HG03442 (cell line): ENCODE data around the gene NVL.
A peak's percentile ranks its signal among the peaks of the same experiment; 100 is the strongest.

Experiments used
- ATAC-seq: cut with Tn5 transposase; IDR thresholded peaks from one replicate; pipeline ENCODE4 v1.9.1; 2021; ENCODE audit warnings: mild to moderate bottlenecking, moderate library complexity; ENCODE audit not compliant: unreplicated experiment

Gene NVL

DNA sequence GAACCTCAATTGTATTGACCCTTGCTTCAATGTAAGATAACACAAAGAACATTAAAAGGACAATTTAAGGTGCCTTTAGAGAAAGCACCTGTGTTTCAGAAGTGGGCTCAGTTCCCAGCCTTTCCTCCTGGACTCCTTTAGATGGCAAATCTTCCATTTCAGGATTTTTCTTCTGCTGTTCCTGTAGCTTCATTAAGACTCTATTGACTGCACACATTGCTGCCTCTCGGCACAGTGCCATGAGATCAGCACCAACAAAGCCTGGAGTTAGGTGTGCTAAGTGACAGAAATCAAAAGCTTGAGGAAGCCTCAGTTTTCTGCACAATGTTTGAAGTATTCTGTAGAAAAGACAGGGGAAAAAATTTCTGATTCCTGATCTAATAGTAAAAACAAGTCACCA lies 40.6 kb downstream of the NVL start:
- ATAC-seq = no peak

DNA sequence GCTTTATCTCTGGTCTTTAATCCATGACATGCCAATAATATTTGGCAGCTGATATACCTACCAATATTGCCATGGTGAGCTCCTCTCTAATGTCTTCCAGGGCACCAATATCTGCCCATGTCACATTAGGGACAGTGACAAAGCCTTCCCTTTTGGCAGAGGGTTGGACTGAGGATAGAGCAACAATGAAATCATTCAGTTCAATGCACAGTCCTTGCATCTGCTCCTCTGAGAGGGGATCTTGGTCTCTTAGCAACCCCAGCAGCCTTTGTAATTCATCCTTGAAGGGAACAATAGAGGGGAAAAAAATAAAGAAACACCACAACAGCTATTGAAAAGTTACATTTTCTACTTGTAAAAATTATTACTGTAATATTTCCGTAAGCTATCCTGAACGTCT lies 42.3 kb downstream of the NVL start:
- ATAC-seq = no peak

GRCh38 chr1:224282140-224282539 lies 47.8 kb downstream of the NVL start:
- no peak for ATAC-seq

DNA sequence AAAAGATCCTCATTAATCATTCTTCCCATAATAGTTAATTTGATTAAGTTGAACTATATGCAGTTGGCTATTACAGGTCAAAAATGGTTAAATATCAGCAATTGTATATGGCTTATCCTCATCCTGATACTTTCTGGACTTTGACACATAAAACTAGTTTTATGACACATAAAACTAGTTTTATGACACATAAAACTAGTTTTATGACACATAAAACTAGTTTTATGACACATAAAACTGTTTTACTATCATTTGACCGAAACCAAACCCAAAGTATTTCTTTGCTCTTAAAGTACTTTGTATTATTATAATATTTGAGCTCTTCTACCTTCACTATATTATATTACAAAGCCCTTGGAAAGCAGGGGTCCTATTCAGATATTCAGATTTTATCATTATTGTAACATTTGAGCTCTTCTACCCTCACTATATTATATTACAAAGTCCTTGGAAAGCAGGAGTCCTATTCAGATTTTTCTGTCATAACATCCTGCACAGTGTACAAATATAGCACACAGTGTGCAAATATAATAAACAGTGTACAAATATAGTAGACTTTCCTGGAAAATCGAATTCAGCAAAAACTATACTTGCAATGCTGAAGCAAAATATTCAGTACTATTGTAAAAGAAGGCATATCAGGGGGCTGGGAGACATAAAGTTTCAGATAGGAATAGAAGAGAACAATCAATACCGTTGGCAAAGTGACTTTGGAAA lies 53.0 kb downstream of the NVL start:
- no peak for ATAC-seq

DNA sequence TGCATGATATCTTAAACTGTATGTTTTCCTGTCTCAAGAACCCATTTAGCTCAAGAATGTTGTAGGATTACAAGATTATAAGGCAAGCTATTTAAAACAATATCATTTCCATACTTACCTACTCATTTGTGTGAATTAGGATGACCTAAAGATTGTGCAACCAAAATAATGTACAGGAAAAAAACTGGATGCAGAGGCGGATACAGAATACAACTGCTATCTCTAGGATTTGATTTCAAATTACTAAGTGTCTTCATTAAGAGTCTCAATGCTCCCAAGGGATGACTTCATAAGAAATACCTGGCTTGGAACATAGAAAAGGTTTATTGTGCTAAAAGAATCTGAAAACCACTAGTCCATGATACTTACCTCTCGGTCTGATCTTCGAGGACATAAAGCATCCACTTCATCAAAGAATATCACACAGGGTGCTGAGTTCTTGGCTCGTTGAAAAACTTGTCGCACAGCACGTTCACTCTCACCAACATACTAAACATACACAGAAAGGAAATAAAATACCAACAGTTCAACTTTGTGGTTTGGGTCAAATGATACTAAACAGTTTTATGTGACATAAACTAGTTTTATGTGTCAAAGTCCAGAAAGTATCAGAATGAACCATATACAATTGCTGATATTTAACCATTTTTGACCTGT lies 54.9 kb downstream of the NVL start:
- no peak for ATAC-seq

DNA sequence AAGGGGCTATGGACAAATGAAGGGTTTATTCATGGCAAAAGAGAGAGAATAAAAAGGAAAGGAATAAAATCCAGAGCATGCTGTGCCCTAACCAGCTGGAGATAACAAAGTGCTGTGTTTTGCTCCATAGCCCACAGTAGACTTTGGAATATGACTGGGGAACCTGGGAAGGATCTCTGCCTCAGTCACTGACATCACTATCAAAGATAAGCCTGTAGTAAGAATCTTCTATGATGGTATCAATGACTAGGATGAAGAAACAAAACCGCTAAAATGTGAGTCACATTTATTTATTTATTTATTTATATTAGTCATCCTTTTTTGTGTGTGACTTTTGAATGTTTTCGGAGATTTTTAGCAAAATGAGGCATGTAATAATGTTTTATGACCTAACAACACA lies 56.3 kb downstream of the NVL start:
- no peak for ATAC-seq

- ATAC-seq = no peak
Measured at GRCh38 chr1:224271106-224271505, 58.9 kb downstream of the NVL start.

DNA sequence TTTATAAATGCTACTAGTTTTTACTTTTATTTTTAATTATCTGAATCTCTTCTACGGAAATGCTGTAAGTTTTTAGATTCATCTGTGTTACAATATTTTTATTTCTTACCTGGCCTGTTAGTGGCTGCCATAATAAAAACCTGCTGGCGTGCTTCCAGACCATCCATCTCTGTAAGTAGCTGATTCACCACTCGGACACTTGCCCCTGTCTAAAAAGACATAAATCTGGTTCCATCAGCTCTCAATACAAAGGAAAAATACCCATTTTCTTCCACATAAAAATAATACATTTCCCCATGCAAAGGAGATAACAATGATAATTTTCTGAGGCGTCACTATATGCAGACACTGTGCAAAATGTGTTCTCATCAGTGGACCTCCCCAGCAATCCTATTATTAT lies 62.0 kb downstream of the NVL start:
- ATAC-seq = no peak

GRCh38 chr1:224266915-224267856 lies 62.8 kb downstream of the NVL start:
- peak; percentile 14 for ATAC-seq

- ATAC-seq = peak; percentile 63
Measured at GRCh38 chr1:224266105-224266914, 63.7 kb downstream of the NVL start.

- ATAC-seq = no peak
Measured at GRCh38 chr1:224264321-224264720, 65.7 kb downstream of the NVL start.

DNA sequence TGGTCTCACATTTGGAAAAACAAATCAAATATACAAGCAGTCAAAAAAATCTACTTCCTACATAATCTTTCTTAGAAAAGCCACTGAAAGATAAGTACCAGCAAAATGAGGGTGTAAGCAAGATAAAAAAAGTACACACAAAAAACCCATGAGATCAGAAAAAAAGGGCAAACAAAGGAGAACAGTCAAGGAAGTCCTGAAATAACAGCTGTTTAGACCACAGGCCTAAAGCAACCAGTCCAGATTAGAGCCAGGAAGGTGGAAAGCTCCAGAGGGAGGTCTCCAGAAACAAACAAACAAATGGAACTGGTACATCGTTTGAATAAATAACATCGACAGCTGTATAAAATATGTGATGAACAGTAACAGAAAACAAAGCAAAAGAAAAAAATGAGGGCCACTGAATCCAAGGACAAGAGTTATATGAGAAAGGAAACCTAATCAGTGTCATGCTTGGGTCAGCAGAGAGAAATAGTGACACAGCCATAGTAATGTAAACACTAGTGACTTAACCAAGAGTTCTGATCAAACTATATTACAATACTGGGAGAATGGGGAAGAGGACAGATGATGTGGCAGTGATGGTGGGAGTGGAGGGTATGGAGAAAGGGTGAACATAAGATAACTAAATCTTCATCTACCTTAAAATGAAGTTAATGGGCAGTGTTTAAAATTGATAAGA lies 67.5 kb downstream of the NVL start:
- ATAC-seq = no peak

DNA sequence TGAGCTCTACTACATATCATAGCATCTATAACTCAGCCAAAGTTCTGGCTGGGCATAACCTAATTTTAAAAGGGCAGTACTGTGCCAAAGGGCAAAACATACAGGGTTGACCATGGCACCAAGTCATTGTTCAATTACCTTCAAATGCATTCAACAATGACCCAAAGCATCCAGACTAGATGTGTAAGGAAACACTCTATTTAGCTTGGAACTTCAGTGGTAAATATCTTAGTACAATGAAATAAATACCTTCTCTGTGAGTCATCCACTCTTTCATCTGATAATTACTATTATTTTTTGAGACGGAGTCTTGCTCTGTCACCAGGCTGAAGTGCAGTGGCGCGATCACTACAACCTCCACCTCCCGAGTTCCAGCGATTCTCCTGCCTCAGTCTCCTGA lies 70.0 kb downstream of the NVL start:
- ATAC-seq = no peak

DNA sequence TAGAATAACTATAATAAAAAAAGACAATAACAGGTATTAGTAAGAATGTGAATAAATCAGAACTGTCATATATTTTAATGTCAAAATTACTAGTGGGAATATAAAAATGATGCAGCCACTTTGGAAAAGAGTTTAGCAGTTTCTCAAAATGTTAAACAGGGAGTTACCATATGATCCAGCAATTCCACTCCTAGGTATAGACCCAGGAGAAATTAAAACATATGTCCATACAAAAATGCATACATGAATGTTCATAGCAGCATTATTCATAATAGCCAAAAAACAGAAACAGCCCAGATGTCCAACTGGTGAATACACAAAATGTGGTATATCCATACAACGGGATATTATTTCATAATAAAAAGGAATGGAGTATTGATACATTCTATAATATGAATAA lies 71.6 kb downstream of the NVL start:
- no peak for ATAC-seq

- ATAC-seq = no peak
Measured at GRCh38 chr1:224256640-224257039, 73.3 kb downstream of the NVL start.

- no peak for ATAC-seq
Measured at GRCh38 chr1:224253721-224254120, 76.3 kb downstream of the NVL start.

GRCh38 chr1:224252479-224252878 lies 77.5 kb downstream of the NVL start:
- no peak for ATAC-seq

GRCh38 chr1:224251741-224252146 lies 78.2 kb downstream of the NVL start:
- no peak for ATAC-seq

DNA sequence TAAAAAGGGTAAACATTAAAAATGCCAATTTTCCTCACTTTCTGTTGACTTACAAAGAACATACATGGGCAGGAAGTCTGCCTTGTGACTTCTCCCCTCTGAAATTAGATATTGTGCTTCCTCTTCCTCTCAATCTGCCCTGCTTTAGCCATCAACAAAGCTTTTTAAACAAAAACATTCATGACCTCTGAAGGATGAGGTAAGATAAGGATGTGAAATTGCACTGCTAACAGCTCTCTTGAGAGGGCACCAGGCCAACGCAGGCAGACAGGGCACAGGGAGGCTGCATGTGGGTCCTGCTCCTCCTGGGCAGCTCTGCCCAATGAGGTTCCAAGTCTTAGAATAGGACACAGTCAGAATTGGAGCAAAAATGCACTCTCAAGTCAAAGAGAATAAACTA lies 84.8 kb downstream of the NVL start:
- peak; percentile 52 for ATAC-seq

DNA sequence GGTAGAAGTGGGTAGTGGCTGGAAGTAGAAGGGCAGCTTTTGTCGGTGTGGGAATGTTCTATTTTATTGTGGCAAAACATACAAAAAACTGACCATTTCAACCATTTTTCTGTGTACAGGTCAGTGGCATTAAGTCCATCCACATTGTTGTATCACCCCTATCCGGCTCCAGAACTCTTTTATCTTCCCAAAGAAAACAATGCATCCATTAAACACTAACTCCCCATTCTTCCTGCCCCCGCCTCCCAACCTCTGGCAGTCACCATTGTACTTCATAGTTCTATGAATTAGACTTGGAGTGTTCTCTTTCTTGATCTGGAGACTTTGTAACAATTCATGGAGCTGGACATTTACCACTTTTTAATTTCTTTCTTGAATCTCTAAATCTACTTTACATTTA lies 91.2 kb downstream of the NVL start:
- ATAC-seq = no peak
